ENCODE measurements around the gene ESR2. TPM values are rescaled to one million over a fixed set of nuclear protein-coding genes. Genes with fewer than 3 reads are reported as not detected.

ESR2 gene
- total RNA-seq, 1 donor from 2014 or later = under 0.01 TPM

DNA sequence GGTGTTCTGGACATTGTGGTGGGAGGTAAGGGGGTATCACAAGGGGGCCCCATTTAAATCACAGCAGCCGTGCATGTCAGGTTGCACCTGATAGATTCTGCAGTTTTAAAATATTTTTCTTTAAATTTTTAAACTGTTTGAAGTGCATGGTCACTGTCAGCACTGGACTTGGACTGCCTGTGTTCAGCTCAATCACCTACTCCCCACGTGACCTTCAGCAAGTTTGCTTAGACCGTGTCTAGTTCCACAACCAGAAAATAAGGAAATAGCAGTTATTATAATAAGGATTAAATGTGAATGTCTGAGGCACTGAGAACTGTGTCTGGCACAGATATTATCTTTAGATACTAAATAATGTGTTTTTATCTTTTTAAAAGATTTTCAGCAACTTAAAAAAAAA, 64.7 kb downstream of the ESR2 start:
- FAIRE-seq (no peak), DNase-seq (ENCODE audit: low read depth) (no peak)

DNA sequence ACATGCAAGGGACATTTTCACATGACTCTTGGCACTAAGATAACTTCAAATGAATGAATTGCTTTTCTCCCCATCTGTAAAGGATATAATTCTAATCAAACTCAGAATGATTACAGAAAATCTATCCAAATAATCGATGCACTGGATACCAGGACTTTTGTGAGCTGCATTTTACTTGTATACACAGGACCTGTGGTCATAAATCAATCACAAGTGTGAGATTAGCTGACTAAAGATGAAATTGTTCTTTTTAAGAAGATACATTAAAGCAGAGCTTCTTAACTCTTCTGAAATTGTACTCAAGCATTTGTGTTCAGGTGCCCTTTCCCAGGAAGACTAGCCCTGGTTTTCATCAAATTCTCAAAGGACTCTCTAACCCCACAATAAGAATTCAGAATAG, 66.3 kb downstream of the ESR2 start:
- TF ChIP-seq, protein P1, sequence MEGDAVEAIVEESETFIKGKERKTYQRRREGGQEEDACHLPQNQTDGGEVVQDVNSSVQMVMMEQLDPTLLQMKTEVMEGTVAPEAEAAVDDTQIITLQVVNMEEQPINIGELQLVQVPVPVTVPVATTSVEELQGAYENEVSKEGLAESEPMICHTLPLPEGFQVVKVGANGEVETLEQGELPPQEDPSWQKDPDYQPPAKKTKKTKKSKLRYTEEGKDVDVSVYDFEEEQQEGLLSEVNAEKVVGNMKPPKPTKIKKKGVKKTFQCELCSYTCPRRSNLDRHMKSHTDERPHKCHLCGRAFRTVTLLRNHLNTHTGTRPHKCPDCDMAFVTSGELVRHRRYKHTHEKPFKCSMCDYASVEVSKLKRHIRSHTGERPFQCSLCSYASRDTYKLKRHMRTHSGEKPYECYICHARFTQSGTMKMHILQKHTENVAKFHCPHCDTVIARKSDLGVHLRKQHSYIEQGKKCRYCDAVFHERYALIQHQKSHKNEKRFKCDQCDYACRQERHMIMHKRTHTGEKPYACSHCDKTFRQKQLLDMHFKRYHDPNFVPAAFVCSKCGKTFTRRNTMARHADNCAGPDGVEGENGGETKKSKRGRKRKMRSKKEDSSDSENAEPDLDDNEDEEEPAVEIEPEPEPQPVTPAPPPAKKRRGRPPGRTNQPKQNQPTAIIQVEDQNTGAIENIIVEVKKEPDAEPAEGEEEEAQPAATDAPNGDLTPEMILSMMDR (IDR thresholded peaks at IDR 0.05; ENCODE audit: insufficient read depth, low read length, severe bottlenecking) = no peak
- Histone ChIP-seq H3K27me3 (ENCODE audit: control insufficient read depth, insufficient read depth, low read length) (no peaks in the 10 kb centered on the region), H3K36me3 (ENCODE audit: control insufficient read depth, insufficient read depth, low read length) (peaks cover 9% of the 10 kb centered on the region), H3K4me3 (ENCODE audit: low read depth, low read length) (no peak overlapping the region)
- no peak for FAIRE-seq
- no peak for DNase-seq (ENCODE audit: low read depth)

More for the DNA sequence above, 64.7 kb downstream of the ESR2 start:
- no peaks in the 10 kb centered on the region for H3K27me3 ChIP-seq (ENCODE audit: control insufficient read depth, insufficient read depth, low read length)
- peaks cover 7% of the 10 kb centered on the region for H3K36me3 ChIP-seq (ENCODE audit: control insufficient read depth, insufficient read depth, low read length)
- H3K4me3 ChIP-seq (ENCODE audit: low read depth, low read length) = no peak overlapping the region
- TF ChIP-seq, protein P1 (IDR thresholded peaks at IDR 0.05; ENCODE audit: insufficient read depth, low read length, severe bottlenecking) = no peak

DNA sequence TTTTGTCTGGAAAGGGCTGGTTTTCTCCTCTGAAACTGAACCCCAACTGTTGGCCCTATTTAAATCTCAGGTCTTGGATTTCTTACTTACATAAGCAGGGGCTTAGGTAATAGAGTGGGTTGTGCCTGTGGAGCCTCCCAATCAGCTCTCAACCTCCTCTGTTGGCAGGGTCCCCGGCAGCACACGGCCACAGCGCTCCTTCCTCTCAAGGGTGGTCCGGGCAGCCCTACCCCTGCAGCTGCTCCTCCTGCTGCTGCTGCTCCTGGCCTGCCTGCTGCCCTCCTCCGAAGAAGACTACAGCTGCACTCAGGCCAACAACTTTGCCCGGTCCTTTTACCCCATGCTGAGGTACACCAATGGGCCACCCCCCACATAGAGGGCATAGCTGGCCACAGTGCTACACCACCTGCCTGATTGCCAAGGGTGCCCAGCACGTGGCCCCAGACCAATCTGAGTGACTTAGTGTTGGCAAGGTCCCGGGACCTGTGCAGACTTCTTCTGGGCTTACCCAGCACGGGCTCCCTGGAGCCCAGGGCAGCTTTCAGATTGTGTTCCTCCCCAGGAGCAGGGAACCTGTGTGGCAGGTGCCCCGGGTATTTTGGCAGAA, 68.9 kb downstream of the ESR2 start:
- Histone ChIP-seq H3K27me3 (ENCODE audit: control insufficient read depth, insufficient read depth, low read length) (no peaks in the 10 kb centered on the region), H3K4me3 (ENCODE audit: low read depth, low read length) (no peak overlapping the region), H3K36me3 (ENCODE audit: control insufficient read depth, insufficient read depth, low read length) (peaks cover 21% of the 10 kb centered on the region)
- no peak for FAIRE-seq
- TF ChIP-seq, protein P1 (IDR thresholded peaks at IDR 0.05; ENCODE audit: insufficient read depth, low read length, severe bottlenecking) = no peak
- DNase-seq (ENCODE audit: low read depth) = no peak

DNA sequence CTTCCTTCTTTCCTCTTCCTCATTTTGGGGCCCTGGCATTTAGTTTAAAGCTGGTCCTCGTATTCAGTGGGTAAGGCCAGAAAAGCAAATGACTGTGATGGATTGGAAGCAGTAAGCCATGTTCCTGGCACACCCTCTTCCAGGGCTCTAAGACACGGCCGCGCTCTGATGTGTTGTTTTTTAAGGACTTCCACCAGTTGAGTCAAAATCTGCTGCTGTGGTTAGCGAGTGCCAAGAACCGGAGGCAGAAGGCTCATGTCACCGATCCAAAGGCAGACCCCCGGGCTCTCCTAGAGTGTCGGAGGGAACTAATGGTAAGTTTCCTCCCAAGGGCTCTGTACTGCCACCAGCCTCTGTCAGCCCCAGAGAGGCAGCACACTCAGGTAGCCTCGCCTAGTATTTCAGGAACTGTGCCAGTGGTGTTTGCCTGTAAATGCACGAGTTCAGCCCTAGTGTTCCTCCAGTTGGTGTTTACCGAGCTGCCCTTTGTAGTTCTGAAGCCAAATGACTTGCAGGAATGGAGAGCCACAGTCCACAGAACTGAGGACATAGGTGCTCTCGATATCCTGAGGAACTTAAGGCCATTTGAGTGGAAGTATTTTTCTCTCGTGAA, 72.7 kb downstream of the ESR2 start:
- Histone ChIP-seq H3K4me3 (ENCODE audit: low read depth, low read length) (no peak overlapping the region), H3K27me3 (ENCODE audit: control insufficient read depth, insufficient read depth, low read length) (no peaks in the 10 kb centered on the region), H3K36me3 (ENCODE audit: control insufficient read depth, insufficient read depth, low read length) (peaks cover 24% of the 10 kb centered on the region)
- TF ChIP-seq, protein P1 (IDR thresholded peaks at IDR 0.05; ENCODE audit: insufficient read depth, low read length, severe bottlenecking) = no peak
- FAIRE-seq (no peak), DNase-seq (ENCODE audit: low read depth) (no peak)

DNA sequence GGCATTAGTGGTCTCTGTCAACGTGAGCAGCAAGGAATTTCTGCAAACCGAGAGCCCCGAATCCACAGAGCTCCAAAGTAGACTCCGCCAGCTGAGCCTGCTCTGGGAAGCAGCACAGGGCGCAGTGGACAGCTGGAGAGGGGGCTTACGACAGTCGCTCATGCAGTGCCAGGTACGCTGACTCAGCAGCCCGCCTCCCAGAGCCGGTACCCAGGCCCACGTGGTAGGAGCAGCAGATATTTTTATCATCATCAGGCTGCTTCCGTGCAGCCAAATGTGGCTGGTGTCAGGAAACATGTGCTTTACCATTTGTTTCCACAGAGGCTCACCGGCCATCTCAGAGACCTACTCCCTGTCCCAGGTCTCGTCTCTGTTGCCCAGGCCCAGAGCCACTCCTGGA, 73.7 kb downstream of the ESR2 start:
- TF ChIP-seq, protein P1 (IDR thresholded peaks at IDR 0.05; ENCODE audit: insufficient read depth, low read length, severe bottlenecking) = no peak
- no peak overlapping the region for H3K4me3 ChIP-seq (ENCODE audit: low read depth, low read length)
- FAIRE-seq (no peak), DNase-seq (ENCODE audit: low read depth) (no peak)
- peaks cover 31% of the 10 kb centered on the region for H3K36me3 ChIP-seq (ENCODE audit: control insufficient read depth, insufficient read depth, low read length)
- H3K27me3 ChIP-seq (ENCODE audit: control insufficient read depth, insufficient read depth, low read length) = no peaks in the 10 kb centered on the region
